ENCODE measurements around the gene THSD4. TPM values are rescaled to one million over a fixed set of nuclear protein-coding genes. Genes with fewer than 3 reads are reported as not detected.

Gene THSD4
- total and polyA plus RNA-seq, 9 of the 15 experiments (the other 6 are each of a cell fraction or from before 2014, with no cell fraction given) = 0.04 TPM; not detected in 5

DNA sequence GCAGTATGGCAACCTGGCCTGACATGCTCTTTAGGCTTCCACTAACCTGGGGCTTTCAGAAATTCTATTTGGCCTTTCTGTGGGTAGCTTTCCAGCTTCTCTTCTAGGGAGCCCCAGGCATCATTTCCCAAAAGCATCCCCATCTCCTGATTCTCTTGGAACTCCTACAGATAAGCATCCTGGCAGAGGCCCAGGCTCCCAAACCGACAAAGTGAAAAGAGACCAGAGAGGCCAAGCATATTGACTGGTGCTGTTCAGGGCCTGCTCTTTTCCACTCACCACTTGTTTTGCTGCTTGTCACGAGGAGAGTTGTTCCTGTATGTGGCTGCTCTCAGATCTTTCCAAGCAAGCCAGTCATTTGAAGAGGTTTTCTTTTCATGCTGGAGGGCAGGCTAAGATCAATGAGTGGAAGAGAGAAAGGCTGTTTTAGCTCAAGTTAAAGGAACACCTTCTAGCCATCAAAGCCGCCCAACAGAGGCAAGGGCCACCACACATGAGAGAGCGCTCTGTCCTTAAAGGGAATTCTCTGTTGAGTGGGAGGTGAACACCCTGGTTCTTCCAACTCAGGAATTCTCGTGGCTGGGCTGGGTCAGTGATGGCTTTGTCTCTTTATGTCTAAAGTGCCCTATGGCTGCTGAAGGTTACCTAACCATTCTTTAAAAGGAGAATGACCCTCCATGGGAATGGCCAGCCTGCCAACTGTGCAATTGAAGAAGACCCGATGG lies 664.0 kb downstream of the THSD4 start:
- Histone ChIP-seq H3K79me2 (ENCODE audit: control insufficient read depth, insufficient read depth, low read length) (no peaks in the 10 kb centered on the region), H2AFZ (ENCODE audit: low read depth, low read length) (no peak overlapping the region), H3K27me3 (ENCODE audit: control insufficient read depth in 2 of 2, insufficient read depth in 2 of 2, low read length in 2 of 2) (peaks cover 30 to 43% of the 10 kb centered on the region in 2 experiments), H3K9ac (ENCODE audit: insufficient read depth in 1 of 2, low read depth in 2 of 2, low read length in 2 of 2) (no peak overlapping the region), H3K4me2 (ENCODE audit: insufficient read depth, low read length) (no peak overlapping the region), H3K9me1 (ENCODE audit: control insufficient read depth, insufficient read depth, low read length) (no peaks in the 10 kb centered on the region), H4K20me1 (replicated peaks; ENCODE audit: control insufficient read depth, insufficient read depth, low read length) (peaks cover 4% of the 10 kb centered on the region; the same call in 1 of the 2 replicates), H3K36me3 (ENCODE audit: control insufficient read depth, insufficient read depth, low read length) (no peaks in the 10 kb centered on the region), H3K4me1 (replicated peaks in 1 of 2; ENCODE audit: control insufficient read depth in 2 of 2, insufficient read depth in 2 of 2, low read length in 2 of 2) (no peaks in the 10 kb centered on the region), H3K9me3 (replicated peaks; ENCODE audit: control insufficient read depth, insufficient read depth, low read depth, low read length) (no peaks in the 10 kb centered on the region), H3K4me3 (no peak overlapping the region), H3K27ac (ENCODE audit: extremely low read depth, low read depth, low read length) (no peak overlapping the region)
- DNase-seq (ENCODE audit: extremely low read depth in 1 of 4, low spot score in 3 of 4) (no peak), FAIRE-seq (no peak), ATAC-seq (no peak)
- in situ Hi-C loops (cut with MboI) = no loop called here
- WGBS (ENCODE audit: insufficient coverage, low coverage, missing lambda C conversion rate) = 0% methylated on average over 6 of the region's 6 CpGs
- intact Hi-C loops (cut with micrococcal nuclease) = no loop called here
- ChIA-PET CTCF (ENCODE audit: low intra/inter-chr PET ratio) (interaction anchor here (1.7 kb wide), 1 partner anchor 377 kb away, joined by 6 read pairs; no protein-coding TSS in a partner anchor), POLR2A (no interaction called here)
- BruUV-seq (replicated peaks) = no TSS peak
- TF ChIP-seq TBL1XR1 (IDR thresholded peaks at IDR 0.05; ENCODE audit: low read length in 2 of 2) (no peak), ZNF77 (CRISPR knock-in tag; IDR thresholded peaks at IDR 0.05) (no peak), NR0B1 (IDR thresholded peaks at IDR 0.05; ENCODE audit: partially characterized antibody) (no peak), ZNF324 (CRISPR knock-in tag; IDR thresholded peaks at IDR 0.05) (no peak), PATZ1 (CRISPR knock-in tag; IDR thresholded peaks at IDR 0.05; ENCODE audit: borderline replicate concordance) (no peak), ZBTB11 (CRISPR knock-in tag; IDR thresholded peaks at IDR 0.05) (no peak), MAFK (IDR thresholded peaks at IDR 0.05; ENCODE audit: low read length) (no peak), ZZZ3 (IDR thresholded peaks at IDR 0.05) (no peak), CBFB (CRISPR knock-in tag; IDR thresholded peaks at IDR 0.05) (no peak), NFATC3 (IDR thresholded peaks at IDR 0.05) (no peak), PHF20 (IDR thresholded peaks at IDR 0.05; ENCODE audit: partially characterized antibody) (no peak), E2F8 (IDR thresholded peaks at IDR 0.05; ENCODE audit: low read depth, partially characterized antibody) (no peak)
